WTC11 (cell line): Measurements from ENCODE around the gene C7. TPM values are rescaled to one million over a fixed set of nuclear protein-coding genes. Genes with fewer than 3 reads are reported as not detected.

Experiments used
- ATAC-seq: fragments of 200-7000 bp; cut with Tn5 transposase; 2 replicates; pipeline ENCODE4 v1.10.0; 2021; ENCODE audit warnings: mild to moderate bottlenecking, moderate library complexity
- CTCF ChIA-PET: fragments of 300-600 bp; sonication (Branson Sonifier 250); formaldehyde crosslinking; loops from one replicate; lab custom pipeline; 2021; ENCODE audit warnings: antibody characterized with exemption; lab: Charles Lee
- POLR2A ChIA-PET: fragments of 350-600 bp; sonication (Branson Sonifier 250); formaldehyde crosslinking; loops from one replicate; lab custom pipeline; 2021; ENCODE audit warnings: antibody characterized with exemption; lab: Charles Lee
- DNase-seq: peaks from one replicate; pipeline ENCODE4 v3.0.0; 2021; ENCODE audit warnings: low spot score
- H3K27ac Mint-ChIP-seq: 2 replicates; pipeline ENCODE4 v1.8.0; 2021; ENCODE audit warnings: mixed read lengths
- H3K27me3 Mint-ChIP-seq: 2 replicates; pipeline ENCODE4 v1.8.0; 2021; ENCODE audit warnings: low read depth, mild to moderate bottlenecking, moderate library complexity, mixed read lengths
- H3K36me3 Mint-ChIP-seq: 2 replicates; pipeline ENCODE4 v1.8.0; 2021; ENCODE audit warnings: mixed read lengths
- H3K4me1 Mint-ChIP-seq: 2 replicates; pipeline ENCODE4 v1.8.0; 2022; ENCODE audit warnings: mixed read lengths
- H3K4me3 Mint-ChIP-seq: 2 replicates; pipeline ENCODE4 v1.8.0; 2021; ENCODE audit warnings: mild to moderate bottlenecking, moderate library complexity, mixed read lengths
- H3K9me3 Mint-ChIP-seq: 2 replicates; pipeline ENCODE4 v1.8.0; 2021; ENCODE audit warnings: mixed read lengths
- ATF3 ChIP-seq: sonication (generic); formaldehyde crosslinking; conservative IDR thresholded peaks from 2 replicates; pipeline ENCODE4 v1.8.1; 2022; ENCODE audit warnings: mild to moderate bottlenecking, missing genetic modification reagents
- CREB1 ChIP-seq: sonication (generic); formaldehyde crosslinking; IDR thresholded peaks from 2 replicates; pipeline ENCODE4 v1.8.0; 2023; ENCODE audit warnings: mild to moderate bottlenecking, missing genetic modification reagents
- CREM ChIP-seq: sonication (generic); formaldehyde crosslinking; IDR thresholded peaks from 2 replicates; pipeline ENCODE4 v1.8.1; 2022; ENCODE audit warnings: mild to moderate bottlenecking, missing genetic modification reagents, moderate library complexity
- FOXP1 ChIP-seq: sonication (generic); formaldehyde crosslinking; IDR thresholded peaks from 2 replicates; pipeline ENCODE4 v1.8.0; 2022; ENCODE audit warnings: missing genetic modification reagents, mild to moderate bottlenecking, moderate library complexity, borderline replicate concordance
- GABPB1 ChIP-seq: sonication (generic); formaldehyde crosslinking; IDR thresholded peaks from 2 replicates; pipeline ENCODE4 v1.8.1; 2023; ENCODE audit warnings: mild to moderate bottlenecking, missing genetic modification reagents
- HMGXB4 ChIP-seq: sonication (generic); formaldehyde crosslinking; IDR thresholded peaks from 2 replicates; pipeline ENCODE4 v1.8.1; 2023; ENCODE audit warnings: mild to moderate bottlenecking, moderate library complexity, missing genetic modification reagents
- NR2C2 ChIP-seq: sonication (generic); formaldehyde crosslinking; IDR thresholded peaks from 2 replicates; pipeline ENCODE4 v1.8.0; 2022; ENCODE audit warnings: mild to moderate bottlenecking, missing genetic modification reagents
- PRRX2 ChIP-seq: fragments of 250-450 bp; sonication (Bioruptor Pico); IDR thresholded peaks from 2 replicates; pipeline ENCODE4 v1.8.0; 2021; ENCODE audit warnings: mild to moderate bottlenecking
- SP1 ChIP-seq: sonication (generic); formaldehyde crosslinking; conservative IDR thresholded peaks from 2 replicates; pipeline ENCODE4 v1.8.1; 2022; ENCODE audit warnings: missing genetic modification reagents
- STAT6 ChIP-seq: sonication (generic); formaldehyde crosslinking; conservative IDR thresholded peaks from 2 replicates; pipeline ENCODE4 v1.8.1; 2023; ENCODE audit warnings: mild to moderate bottlenecking, low read depth, missing genetic modification reagents, moderate library complexity
- TEAD4 ChIP-seq: sonication (generic); formaldehyde crosslinking; IDR thresholded peaks from 2 replicates; pipeline ENCODE4 v1.8.0; 2022; ENCODE audit warnings: mild to moderate bottlenecking, missing genetic modification reagents
- ZNF263 ChIP-seq: sonication (generic); formaldehyde crosslinking; IDR thresholded peaks from 2 replicates; pipeline ENCODE4 v1.8.1; 2022; ENCODE audit warnings: low read depth, mild to moderate bottlenecking, moderate library complexity, missing genetic modification reagents
- ZNF396 ChIP-seq: fragments of 250-450 bp; sonication (Bioruptor Pico); IDR thresholded peaks from 2 replicates; pipeline ENCODE4 v1.8.0; 2021; ENCODE audit warnings: mild to moderate bottlenecking, moderate library complexity, borderline replicate concordance
- total RNA-seq: library from RNA; stranded (reverse); gene quantifications from 3 replicates; pipeline ENCODE4 v1.2.3, GENCODE V29; 2021
- TF ChIP-seq, protein P1 (sequence below): fragments of 250-450 bp; sonication (Bioruptor Pico); IDR thresholded peaks from 2 replicates; pipeline ENCODE4 v1.9.0; 2021; ENCODE audit warnings: mild to moderate bottlenecking, borderline replicate concordance
- TF ChIP-seq, protein P2 (sequence below): sonication (generic); formaldehyde crosslinking; IDR thresholded peaks from 2 replicates; pipeline ENCODE4 v1.8.1; 2023; ENCODE audit warnings: mild to moderate bottlenecking, missing genetic modification reagents, moderate library complexity
- TF ChIP-seq, protein P3 (sequence below): fragments of 250-450 bp; sonication (Bioruptor Pico); IDR thresholded peaks from 2 replicates; pipeline ENCODE4 v1.9.0; 2021; ENCODE audit warnings: mild to moderate bottlenecking
- TF ChIP-seq, protein P4 (sequence below): fragments of 250-450 bp; sonication (Bioruptor Pico); conservative IDR thresholded peaks from 2 replicates; pipeline ENCODE4 v1.9.0; 2021; ENCODE audit warnings: mild to moderate bottlenecking
- TF ChIP-seq, protein P5 (sequence below): sonication (generic); formaldehyde crosslinking; IDR thresholded peaks from 2 replicates; pipeline ENCODE4 v1.8.1; 2022; ENCODE audit warnings: low read depth, mild to moderate bottlenecking, moderate library complexity, missing genetic modification reagents, borderline replicate concordance

The C7 gene
- total RNA-seq, 1 experiment from 2014 or later: 4.5 TPM

DNA sequence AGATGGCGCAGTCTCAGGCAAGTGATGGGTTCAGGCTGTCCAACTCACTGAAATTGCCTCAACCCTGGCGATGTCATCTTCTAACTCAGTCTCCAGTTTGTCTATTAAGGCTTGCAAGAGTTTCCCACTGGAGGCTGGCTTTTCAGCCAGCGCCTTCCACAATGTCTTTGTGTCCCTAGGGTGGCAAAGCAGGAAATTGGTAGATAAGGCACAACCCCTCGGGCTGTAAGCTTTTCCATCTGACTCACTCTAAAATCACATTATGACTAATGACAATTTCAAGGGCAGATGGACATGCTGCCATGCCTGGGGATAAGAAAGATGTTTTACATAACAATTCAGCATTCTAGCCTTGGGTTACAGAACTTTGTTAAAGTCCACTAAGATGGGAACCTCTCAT lies 99.9 kb downstream of the C7 start:
- H3K4me3 Mint-ChIP-seq: no peak overlapping the region
- ChIA-PET POLR2A (no interaction called here), CTCF (no interaction called here)
- H3K27ac Mint-ChIP-seq: no peak overlapping the region
- ATAC-seq: no peak
- no peaks in the 10 kb centered on the region for H3K4me1 Mint-ChIP-seq
- no peaks in the 10 kb centered on the region for H3K36me3 Mint-ChIP-seq
- DNase-seq: no peak
- TF ChIP-seq ZNF396 (CRISPR knock-in tag): no peak
- no peak for TF ChIP-seq STAT6 (CRISPR knock-in tag)
- TF ChIP-seq, all 79 proteins: peak for 0
- Mint-ChIP-seq H3K9me3 (peaks cover 5% of the 10 kb centered on the region), H3K27me3 (no peaks in the 10 kb centered on the region)

DNA sequence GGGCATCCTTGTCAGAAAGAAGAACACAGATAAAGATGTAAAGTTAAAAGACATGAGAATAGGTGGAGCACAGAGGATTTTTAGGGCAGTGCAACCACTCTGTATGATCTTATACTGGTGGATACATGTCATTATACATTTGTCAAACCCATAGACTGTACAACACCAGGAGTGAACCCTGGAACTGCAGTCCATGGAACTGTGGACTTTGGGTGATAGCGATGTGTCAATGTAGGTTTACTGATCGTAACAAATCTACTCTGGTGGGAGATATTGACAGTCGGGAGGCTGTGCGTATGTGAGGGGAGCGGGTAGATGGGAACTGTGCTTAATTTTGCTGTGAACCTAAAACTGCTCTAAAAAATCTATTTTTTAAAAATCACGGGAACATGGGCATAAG lies 101.3 kb downstream of the C7 start:
- Mint-ChIP-seq H3K4me3 (no peak overlapping the region), H3K27me3 (no peaks in the 10 kb centered on the region), H3K27ac (no peak overlapping the region), H3K9me3 (peaks cover 5% of the 10 kb centered on the region), H3K4me1 (no peaks in the 10 kb centered on the region), H3K36me3 (no peaks in the 10 kb centered on the region)
- TF ChIP-seq, protein P1, sequence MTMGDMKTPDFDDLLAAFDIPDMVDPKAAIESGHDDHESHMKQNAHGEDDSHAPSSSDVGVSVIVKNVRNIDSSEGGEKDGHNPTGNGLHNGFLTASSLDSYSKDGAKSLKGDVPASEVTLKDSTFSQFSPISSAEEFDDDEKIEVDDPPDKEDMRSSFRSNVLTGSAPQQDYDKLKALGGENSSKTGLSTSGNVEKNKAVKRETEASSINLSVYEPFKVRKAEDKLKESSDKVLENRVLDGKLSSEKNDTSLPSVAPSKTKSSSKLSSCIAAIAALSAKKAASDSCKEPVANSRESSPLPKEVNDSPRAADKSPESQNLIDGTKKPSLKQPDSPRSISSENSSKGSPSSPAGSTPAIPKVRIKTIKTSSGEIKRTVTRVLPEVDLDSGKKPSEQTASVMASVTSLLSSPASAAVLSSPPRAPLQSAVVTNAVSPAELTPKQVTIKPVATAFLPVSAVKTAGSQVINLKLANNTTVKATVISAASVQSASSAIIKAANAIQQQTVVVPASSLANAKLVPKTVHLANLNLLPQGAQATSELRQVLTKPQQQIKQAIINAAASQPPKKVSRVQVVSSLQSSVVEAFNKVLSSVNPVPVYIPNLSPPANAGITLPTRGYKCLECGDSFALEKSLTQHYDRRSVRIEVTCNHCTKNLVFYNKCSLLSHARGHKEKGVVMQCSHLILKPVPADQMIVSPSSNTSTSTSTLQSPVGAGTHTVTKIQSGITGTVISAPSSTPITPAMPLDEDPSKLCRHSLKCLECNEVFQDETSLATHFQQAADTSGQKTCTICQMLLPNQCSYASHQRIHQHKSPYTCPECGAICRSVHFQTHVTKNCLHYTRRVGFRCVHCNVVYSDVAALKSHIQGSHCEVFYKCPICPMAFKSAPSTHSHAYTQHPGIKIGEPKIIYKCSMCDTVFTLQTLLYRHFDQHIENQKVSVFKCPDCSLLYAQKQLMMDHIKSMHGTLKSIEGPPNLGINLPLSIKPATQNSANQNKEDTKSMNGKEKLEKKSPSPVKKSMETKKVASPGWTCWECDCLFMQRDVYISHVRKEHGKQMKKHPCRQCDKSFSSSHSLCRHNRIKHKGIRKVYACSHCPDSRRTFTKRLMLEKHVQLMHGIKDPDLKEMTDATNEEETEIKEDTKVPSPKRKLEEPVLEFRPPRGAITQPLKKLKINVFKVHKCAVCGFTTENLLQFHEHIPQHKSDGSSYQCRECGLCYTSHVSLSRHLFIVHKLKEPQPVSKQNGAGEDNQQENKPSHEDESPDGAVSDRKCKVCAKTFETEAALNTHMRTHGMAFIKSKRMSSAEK (CRISPR knock-in tag): no peak
- TF ChIP-seq ZNF396 (CRISPR knock-in tag) (no peak), NR2C2 (CRISPR knock-in tag) (no peak), CREM (no peak), FOXP1 (CRISPR knock-in tag) (no peak), CREB1 (CRISPR knock-in tag) (no peak), TEAD4 (no peak), ATF3 (no peak), HMGXB4 (CRISPR knock-in tag) (no peak), ZNF263 (CRISPR knock-in tag) (no peak), SP1 (no peak), PRRX2 (CRISPR knock-in tag) (no peak), GABPB1 (CRISPR knock-in tag) (no peak)
- TF ChIP-seq, protein P2, sequence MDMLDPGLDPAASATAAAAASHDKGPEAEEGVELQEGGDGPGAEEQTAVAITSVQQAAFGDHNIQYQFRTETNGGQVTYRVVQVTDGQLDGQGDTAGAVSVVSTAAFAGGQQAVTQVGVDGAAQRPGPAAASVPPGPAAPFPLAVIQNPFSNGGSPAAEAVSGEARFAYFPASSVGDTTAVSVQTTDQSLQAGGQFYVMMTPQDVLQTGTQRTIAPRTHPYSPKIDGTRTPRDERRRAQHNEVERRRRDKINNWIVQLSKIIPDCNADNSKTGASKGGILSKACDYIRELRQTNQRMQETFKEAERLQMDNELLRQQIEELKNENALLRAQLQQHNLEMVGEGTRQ: no peak
- TF ChIP-seq, protein P3, sequence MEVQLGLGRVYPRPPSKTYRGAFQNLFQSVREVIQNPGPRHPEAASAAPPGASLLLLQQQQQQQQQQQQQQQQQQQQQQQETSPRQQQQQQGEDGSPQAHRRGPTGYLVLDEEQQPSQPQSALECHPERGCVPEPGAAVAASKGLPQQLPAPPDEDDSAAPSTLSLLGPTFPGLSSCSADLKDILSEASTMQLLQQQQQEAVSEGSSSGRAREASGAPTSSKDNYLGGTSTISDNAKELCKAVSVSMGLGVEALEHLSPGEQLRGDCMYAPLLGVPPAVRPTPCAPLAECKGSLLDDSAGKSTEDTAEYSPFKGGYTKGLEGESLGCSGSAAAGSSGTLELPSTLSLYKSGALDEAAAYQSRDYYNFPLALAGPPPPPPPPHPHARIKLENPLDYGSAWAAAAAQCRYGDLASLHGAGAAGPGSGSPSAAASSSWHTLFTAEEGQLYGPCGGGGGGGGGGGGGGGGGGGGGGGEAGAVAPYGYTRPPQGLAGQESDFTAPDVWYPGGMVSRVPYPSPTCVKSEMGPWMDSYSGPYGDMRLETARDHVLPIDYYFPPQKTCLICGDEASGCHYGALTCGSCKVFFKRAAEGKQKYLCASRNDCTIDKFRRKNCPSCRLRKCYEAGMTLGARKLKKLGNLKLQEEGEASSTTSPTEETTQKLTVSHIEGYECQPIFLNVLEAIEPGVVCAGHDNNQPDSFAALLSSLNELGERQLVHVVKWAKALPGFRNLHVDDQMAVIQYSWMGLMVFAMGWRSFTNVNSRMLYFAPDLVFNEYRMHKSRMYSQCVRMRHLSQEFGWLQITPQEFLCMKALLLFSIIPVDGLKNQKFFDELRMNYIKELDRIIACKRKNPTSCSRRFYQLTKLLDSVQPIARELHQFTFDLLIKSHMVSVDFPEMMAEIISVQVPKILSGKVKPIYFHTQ (CRISPR knock-in tag): no peak
- TF ChIP-seq, protein P4, sequence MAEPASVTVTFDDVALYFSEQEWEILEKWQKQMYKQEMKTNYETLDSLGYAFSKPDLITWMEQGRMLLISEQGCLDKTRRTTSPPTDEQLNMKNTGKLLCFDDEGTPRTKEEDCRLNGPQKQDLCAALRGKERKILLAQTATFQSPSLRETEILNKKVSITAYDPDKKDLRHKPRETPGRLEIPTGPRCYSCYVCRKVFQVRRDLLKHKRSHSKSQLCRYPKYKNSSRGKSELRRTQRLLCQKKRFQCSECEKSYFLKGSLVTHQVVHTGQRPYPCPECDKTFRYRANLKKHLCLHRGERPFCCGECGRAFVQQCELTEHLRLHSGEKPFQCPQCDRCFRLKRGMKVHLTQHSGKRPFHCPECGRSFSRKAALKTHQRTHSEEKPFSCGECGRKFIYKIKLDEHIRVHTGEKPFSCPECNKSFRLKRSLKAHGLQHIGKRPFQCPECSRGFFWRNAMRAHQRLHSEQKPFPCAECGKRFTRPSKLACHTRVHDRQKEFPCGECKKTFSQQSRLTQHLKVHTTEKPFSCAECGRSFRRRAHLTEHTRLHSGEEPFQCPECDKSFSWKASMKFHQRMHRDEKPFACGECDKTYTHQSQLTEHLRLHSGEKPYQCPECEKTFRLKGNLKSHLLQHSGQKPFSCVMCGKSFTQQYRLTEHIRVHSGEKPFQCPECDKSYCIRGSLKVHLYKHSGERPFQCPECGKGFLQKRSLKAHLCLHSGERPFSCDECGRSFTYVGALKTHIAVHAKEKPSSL (CRISPR knock-in tag): no peak
- TF ChIP-seq, protein P5, sequence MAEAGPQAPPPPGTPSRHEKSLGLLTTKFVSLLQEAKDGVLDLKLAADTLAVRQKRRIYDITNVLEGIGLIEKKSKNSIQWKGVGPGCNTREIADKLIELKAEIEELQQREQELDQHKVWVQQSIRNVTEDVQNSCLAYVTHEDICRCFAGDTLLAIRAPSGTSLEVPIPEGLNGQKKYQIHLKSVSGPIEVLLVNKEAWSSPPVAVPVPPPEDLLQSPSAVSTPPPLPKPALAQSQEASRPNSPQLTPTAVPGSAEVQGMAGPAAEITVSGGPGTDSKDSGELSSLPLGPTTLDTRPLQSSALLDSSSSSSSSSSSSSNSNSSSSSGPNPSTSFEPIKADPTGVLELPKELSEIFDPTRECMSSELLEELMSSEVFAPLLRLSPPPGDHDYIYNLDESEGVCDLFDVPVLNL (CRISPR knock-in tag): no peak
- CTCF ChIA-PET: no interaction called here
- ATAC-seq (no peak), DNase-seq (no peak)
- POLR2A ChIA-PET: no interaction called here
